Measurements from ENCODE around the gene FSD1L. TPM values are rescaled to one million over a fixed set of nuclear protein-coding genes. Genes with fewer than 3 reads are reported as not detected.
A peak's percentile ranks its signal among the peaks of the same experiment; 100 is the strongest.

Gene FSD1L
- total and polyA plus RNA-seq, 12 donors, result 2.6 to 11.1 (median 6.7) TPM

DNA sequence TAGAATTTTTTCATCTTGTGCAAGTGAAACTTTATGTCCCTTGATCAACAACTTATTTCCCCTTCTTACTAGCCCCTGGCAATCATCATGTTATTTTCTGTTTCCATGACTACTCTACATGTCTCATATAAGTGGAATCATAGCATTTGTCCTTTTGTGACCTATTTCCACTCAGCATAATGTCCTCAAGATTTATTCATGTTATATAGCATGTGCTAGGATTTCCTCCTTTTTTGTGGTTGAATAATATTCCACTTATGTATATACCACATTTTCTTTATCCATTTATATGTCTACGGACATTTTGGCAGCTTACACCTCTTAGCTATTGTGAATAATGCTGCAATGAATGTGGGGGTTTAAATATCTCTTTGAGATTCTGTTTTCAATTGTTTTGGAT is 21.0 kb downstream of the FSD1L start:
- Histone ChIP-seq H3K36me3 (replicated peaks in 1 of 2) (no peaks in the 10 kb centered on the region), H3K4me3 (no peak overlapping the region), H3K9me3 (replicated peaks in 1 of 3) (no peaks in the 10 kb centered on the region), H3K27me3 (no peaks in the 10 kb centered on the region), H3K27ac (no peak overlapping the region), H3K4me1 (replicated peaks in 1 of 2) (no peaks in the 10 kb centered on the region)
- DNase-seq, result no peak
- intact Hi-C loops (cut with DNase I), result no loop called here
- no peak for TF ChIP-seq POLR2A (IDR thresholded peaks at IDR 0.05)
- TF ChIP-seq, protein P1, sequence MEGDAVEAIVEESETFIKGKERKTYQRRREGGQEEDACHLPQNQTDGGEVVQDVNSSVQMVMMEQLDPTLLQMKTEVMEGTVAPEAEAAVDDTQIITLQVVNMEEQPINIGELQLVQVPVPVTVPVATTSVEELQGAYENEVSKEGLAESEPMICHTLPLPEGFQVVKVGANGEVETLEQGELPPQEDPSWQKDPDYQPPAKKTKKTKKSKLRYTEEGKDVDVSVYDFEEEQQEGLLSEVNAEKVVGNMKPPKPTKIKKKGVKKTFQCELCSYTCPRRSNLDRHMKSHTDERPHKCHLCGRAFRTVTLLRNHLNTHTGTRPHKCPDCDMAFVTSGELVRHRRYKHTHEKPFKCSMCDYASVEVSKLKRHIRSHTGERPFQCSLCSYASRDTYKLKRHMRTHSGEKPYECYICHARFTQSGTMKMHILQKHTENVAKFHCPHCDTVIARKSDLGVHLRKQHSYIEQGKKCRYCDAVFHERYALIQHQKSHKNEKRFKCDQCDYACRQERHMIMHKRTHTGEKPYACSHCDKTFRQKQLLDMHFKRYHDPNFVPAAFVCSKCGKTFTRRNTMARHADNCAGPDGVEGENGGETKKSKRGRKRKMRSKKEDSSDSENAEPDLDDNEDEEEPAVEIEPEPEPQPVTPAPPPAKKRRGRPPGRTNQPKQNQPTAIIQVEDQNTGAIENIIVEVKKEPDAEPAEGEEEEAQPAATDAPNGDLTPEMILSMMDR (IDR thresholded peaks at IDR 0.05), result no peak
- 95 to 97% (median 96%) methylated on average over 1 of the region's 1 CpG for WGBS, 4 donors

DNA sequence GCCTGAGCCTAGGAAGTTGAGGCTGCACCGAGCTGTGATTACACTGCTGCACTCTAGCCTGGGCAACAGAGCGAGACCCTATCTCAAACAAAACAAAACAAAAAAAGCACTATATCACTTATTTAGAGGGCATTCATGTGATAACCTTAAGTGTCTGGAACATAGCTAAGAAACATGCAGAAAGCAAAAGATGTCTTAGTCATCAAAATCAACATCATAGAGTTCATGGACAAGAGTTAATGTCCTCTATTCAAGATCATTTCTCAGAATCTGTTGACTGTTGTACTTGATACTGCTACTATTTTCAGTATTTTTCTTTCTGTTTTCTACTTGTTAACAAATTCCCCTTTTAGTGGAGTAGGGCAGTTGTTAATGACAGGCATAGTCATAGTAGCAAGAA is 25.4 kb downstream of the FSD1L start:
- no peak for TF ChIP-seq POLR2A (IDR thresholded peaks at IDR 0.05)
- TF ChIP-seq, protein P1 (IDR thresholded peaks at IDR 0.05), result no peak
- DNase-seq, result no peak
- Histone ChIP-seq H3K27me3 (no peaks in the 10 kb centered on the region), H3K27ac (no peak overlapping the region), H3K36me3 (replicated peaks in 1 of 2) (no peaks in the 10 kb centered on the region), H3K4me3 (no peak overlapping the region), H3K9me3 (replicated peaks in 1 of 3) (no peaks in the 10 kb centered on the region), H3K4me1 (replicated peaks in 1 of 2) (no peaks in the 10 kb centered on the region)
- intact Hi-C loops (cut with DNase I), result loop anchor here in 1 of 2 donors (10.0 kb wide), 1 partner anchor 48 kb away; no protein-coding TSS in a partner anchor
- 94 to 98% (median 94%) methylated on average over 2 of the region's 2 CpGs for WGBS, 4 donors

DNA sequence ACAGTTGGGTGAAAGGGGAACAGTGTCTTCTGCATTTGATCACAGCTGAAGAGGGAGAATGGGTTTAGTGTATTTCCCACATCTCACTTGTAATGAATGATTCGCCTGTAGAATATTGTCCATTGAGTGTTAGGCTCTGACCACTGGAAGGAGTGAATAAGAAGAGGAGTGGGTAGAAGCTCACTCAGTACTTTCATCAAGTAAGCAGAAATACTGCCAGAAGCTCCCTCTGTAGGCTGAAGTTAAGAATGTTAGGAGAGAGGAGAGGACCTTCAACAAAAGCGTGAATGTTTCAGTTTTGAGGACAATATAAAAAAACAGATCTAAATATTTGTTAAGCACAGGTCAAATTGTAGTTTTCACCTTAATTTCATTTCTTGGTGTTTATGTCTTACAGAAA is 27.5 kb downstream of the FSD1L start:
- Histone ChIP-seq H3K36me3 (replicated peaks in 1 of 2) (no peaks in the 10 kb centered on the region), H3K27me3 (no peaks in the 10 kb centered on the region), H3K4me1 (replicated peaks in 1 of 2) (no peaks in the 10 kb centered on the region), H3K27ac (no peak overlapping the region), H3K9me3 (replicated peaks in 1 of 3) (no peaks in the 10 kb centered on the region), H3K4me3 (no peak overlapping the region)
- WGBS, 4 donors, result 60 to 71% (median 64%) methylated on average over 2 of the region's 2 CpGs
- DNase-seq, result no peak
- intact Hi-C loops (cut with DNase I), result loop anchor here in 1 of 2 donors (10.0 kb wide), 1 partner anchor 51 kb away; no protein-coding TSS in a partner anchor
- TF ChIP-seq, protein P1 (IDR thresholded peaks at IDR 0.05), result peak; percentile 28 to 48 (median 40)
- TF ChIP-seq POLR2A (IDR thresholded peaks at IDR 0.05), result no peak

DNA sequence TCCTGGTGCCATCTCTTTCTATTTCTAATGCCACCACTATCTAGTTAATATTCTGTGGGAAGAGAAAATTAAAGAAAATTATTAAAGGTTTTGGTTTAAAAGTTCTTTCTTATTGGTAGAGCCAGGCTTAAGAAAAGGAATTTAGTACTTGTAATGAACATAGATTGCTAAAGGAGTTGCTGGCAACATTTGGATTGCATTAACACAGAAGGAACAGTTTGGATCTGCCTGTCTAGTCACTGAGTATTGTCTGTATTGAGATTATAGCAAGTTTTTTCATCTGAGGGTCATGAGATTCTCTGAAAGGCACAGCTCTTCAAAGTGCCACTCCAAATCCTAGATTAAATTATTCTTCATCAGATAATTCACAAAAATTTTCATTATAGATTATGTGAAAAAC is 32.0 kb downstream of the FSD1L start:
- TF ChIP-seq POLR2A (IDR thresholded peaks at IDR 0.05), result no peak
- TF ChIP-seq, protein P1 (IDR thresholded peaks at IDR 0.05), result no peak
- intact Hi-C loops (cut with DNase I), result loop anchor here in 1 of 2 donors (10.0 kb wide), 1 partner anchor 55 kb away; no protein-coding TSS in a partner anchor
- no peak overlapping the region for H3K27ac ChIP-seq

More for the DNA sequence above, 32.0 kb downstream of the FSD1L start:
- Histone ChIP-seq H3K4me3 (no peak overlapping the region), H3K9me3 (replicated peaks in 1 of 3) (no peaks in the 10 kb centered on the region), H3K4me1 (replicated peaks in 1 of 2) (no peaks in the 10 kb centered on the region), H3K36me3 (replicated peaks in 1 of 2) (no peaks in the 10 kb centered on the region), H3K27me3 (no peaks in the 10 kb centered on the region)
- DNase-seq, result no peak
